Stomach smooth muscle (tissue), 2 donors: ENCODE results near the gene NUDT14.

Experiments used
- H3K27ac ChIP-seq: one replicate; pipeline ENCODE4 v1.7.0; 2013; ENCODE audit warnings: mild to moderate bottlenecking, low read length, inconsistent platforms
- H3K27me3 ChIP-seq, 2 donors: one replicate each; pipeline ENCODE4 v1.7.0; 2013; ENCODE audit warnings: low read length in 2 of 2; ENCODE audit not compliant: insufficient read depth in 2 of 2, control insufficient read depth in 1 of 2
- H3K36me3 ChIP-seq, 2 donors: one replicate each; pipeline ENCODE4 v1.7.0; 2013; ENCODE audit warnings: low read length in 2 of 2; ENCODE audit not compliant: control insufficient read depth in 2 of 2, insufficient read depth in 2 of 2
- H3K4me1 ChIP-seq: one replicate; pipeline ENCODE4 v1.7.0; 2013; ENCODE audit warnings: low read length; ENCODE audit not compliant: control insufficient read depth, insufficient read depth
- H3K4me3 ChIP-seq, 2 donors: one replicate each; pipeline ENCODE4 v1.7.0; 2013; ENCODE audit warnings: low read length in 2 of 2
- H3K9ac ChIP-seq, 2 donors: one replicate each; pipeline ENCODE4 v1.7.0; 2013; ENCODE audit warnings: low read length in 2 of 2, mild to moderate bottlenecking in 1 of 2
- H3K9me3 ChIP-seq, 2 donors: one replicate each; pipeline ENCODE4 v1.7.0; 2013; ENCODE audit warnings: low read length in 2 of 2; ENCODE audit not compliant: control insufficient read depth in 2 of 2
- donor health status: healthy.
- donor health status: Pancreatic carcinoma.

Gene NUDT14

DNA sequence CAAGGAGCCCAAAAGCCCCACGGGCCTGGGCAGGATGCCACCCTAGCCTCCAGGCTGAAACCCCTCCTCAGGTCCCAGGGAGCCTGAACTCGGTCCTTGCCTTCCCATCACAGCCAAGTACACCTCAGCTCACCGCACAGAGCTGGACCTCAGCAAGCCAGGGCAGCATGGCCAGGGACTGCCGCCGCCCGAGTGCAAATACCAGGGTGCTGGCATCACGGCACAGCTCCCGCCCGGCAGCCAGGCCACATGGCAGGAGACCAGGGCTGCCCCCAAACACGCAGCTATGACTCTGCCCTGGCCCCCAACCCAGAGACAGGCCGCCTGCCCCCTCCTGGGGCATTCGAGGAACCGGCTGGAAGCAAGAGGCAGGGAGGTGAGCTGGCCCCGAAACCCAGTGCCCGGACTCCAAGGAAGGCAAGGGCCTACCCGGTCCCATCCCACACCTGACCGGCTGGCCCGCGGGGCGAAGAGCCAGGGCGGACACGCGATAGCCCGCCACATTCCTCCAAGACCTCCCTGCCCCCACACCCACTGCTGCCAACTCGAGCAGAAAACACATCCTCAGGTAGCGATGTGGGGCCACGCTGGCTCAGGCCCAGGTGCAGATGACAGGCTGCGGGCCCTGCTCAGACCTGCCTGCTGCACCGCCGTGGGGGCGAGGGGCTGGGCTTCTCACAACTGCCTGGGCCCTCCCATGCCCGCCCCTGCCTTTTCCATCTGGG, 15.2 kb downstream of the NUDT14 start:
- Histone ChIP-seq H3K4me3 (no peak overlapping the region), H3K36me3 (no peaks in the 10 kb centered on the region), H3K9me3 (no peaks in the 10 kb centered on the region), H3K9ac (no peak overlapping the region), H3K27ac (no peak overlapping the region), H3K4me1 (peaks cover 26% of the 10 kb centered on the region), H3K27me3 (peaks cover 13 to 19% of the 10 kb centered on the region in 2 donors)

DNA sequence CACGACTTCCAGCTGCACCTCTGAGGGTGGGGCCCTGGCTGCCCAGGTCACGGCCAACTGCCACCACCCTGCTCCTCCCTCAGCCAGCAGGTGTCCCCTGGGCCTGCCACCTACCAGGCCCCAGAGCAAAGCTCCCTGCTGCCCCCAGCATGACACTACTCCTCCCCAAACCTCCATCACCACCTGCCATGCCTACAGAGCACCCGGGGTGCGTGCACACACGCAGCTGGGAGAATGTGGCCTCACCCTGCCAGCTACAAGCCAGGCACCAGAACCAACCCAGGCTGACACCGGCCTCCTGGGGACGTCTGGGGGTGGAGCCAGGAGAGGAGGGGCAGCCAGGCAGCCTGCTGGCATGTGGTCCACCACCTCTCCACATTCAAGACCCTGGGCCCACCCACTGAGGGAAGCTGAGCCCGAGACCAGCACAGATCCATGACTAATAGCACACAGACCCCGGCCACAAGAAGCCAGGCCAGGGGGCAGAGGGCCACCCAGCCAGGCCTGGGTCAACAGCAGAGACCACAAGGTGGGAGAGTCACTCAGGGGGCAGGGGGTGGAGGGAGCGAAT, 15.9 kb downstream of the NUDT14 start:
- Histone ChIP-seq H3K4me1 (peaks cover 21% of the 10 kb centered on the region), H3K36me3 (no peaks in the 10 kb centered on the region), H3K27me3 (peaks cover 12 to 19% of the 10 kb centered on the region in 2 donors), H3K27ac (no peak overlapping the region), H3K9ac (no peak overlapping the region), H3K9me3 (no peaks in the 10 kb centered on the region), H3K4me3 (no peak overlapping the region)

DNA sequence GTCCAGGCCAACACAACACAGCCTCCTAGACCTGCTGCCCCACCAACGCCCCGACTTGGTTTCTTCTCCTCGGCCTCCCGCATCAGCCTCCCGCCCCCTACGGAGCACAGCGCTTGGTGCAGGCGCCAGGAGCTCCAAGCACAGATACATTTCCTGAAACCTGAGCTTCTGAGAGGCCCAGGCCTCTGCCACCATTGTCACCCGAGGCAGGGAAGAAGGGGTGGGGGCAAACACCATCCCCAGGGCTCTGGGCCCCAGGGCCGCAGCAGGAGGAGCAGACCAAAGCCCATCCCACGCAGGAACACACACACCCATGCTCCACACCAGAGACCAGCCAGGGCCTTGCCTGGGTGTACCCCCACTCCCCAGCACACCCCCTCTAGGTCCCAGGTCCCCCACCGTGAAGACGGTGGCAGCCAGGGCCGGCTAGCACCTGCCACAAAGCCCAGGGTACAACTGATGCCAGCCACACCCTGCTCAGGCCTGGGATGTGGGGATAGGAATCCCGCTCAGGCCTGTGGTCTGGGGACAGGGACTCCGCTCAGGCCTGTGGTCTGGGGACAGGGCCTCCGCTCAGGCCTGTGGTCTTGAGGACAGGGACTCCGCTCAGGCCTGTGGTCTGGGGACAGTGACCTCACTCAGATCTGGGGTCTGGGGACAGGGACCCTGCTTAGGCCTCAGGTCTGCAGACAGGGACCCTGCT, 17.9 kb downstream of the NUDT14 start:
- no peaks in the 10 kb centered on the region for H3K9me3 ChIP-seq
- H3K9ac ChIP-seq, result no peak overlapping the region
- H3K27ac ChIP-seq, result no peak overlapping the region
- peaks cover 12 to 14% of the 10 kb centered on the region in 2 donors for H3K27me3 ChIP-seq
- H3K36me3 ChIP-seq, result no peaks in the 10 kb centered on the region
- H3K4me1 ChIP-seq, result peaks cover 16% of the 10 kb centered on the region
- H3K4me3 ChIP-seq, result no peak overlapping the region

DNA sequence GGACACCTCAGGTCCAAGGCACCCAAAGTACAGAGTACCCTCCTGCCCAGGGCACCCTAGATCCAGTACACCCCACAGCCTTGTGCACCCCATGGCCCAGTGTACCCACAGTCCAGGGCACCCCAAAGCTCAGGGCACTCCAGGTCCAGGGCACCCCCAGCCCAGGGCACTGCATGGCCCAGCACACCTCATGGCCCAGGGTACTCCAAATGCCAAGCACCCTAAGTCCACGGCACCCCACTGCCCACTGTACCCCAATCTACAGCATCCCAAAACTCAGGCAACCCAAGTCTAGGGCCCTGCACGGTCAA, 18.5 kb downstream of the NUDT14 start:
- peaks cover 11 to 12% of the 10 kb centered on the region in 2 donors for H3K27me3 ChIP-seq
- H3K9ac ChIP-seq, result no peak overlapping the region
- no peak overlapping the region for H3K27ac ChIP-seq
- H3K4me1 ChIP-seq, result peaks cover 12% of the 10 kb centered on the region
- no peaks in the 10 kb centered on the region for H3K9me3 ChIP-seq
- no peak overlapping the region for H3K4me3 ChIP-seq
- no peaks in the 10 kb centered on the region for H3K36me3 ChIP-seq

GRCh38 chr14:105161964-105162668, 19.0 kb downstream of the NUDT14 start:
- no peak overlapping the region for H3K27ac ChIP-seq
- H3K9ac ChIP-seq, result no peak overlapping the region
- H3K9me3 ChIP-seq, result no peaks in the 10 kb centered on the region
- H3K36me3 ChIP-seq, result no peaks in the 10 kb centered on the region
- peaks cover 8% of the 10 kb centered on the region for H3K4me1 ChIP-seq
- no peak overlapping the region for H3K4me3 ChIP-seq
- peaks cover 10 to 11% of the 10 kb centered on the region in 2 donors for H3K27me3 ChIP-seq

- Histone ChIP-seq H3K27ac (no peak overlapping the region), H3K4me1 (peaks cover 3% of the 10 kb centered on the region), H3K27me3 (peaks cover 2 to 6% of the 10 kb centered on the region in 2 donors), H3K9ac (no peak overlapping the region), H3K4me3 (no peak overlapping the region), H3K9me3 (no peaks in the 10 kb centered on the region), H3K36me3 (no peaks in the 10 kb centered on the region)
These were observed 19.8 kb downstream of the NUDT14 start for GRCh38 chr14:105161309-105161708.

GRCh38 chr14:105160776-105161175, 20.3 kb downstream of the NUDT14 start:
- peaks cover 0 to 6% of the 10 kb centered on the region in 2 donors for H3K27me3 ChIP-seq
- no peaks in the 10 kb centered on the region for H3K9me3 ChIP-seq
- peaks cover 3% of the 10 kb centered on the region for H3K4me1 ChIP-seq
- H3K4me3 ChIP-seq, result no peak overlapping the region
- H3K27ac ChIP-seq, result no peak overlapping the region
- H3K9ac ChIP-seq, result no peak overlapping the region
- no peaks in the 10 kb centered on the region for H3K36me3 ChIP-seq

GRCh38 chr14:105159344-105159743, 21.8 kb downstream of the NUDT14 start:
- no peak overlapping the region for H3K9ac ChIP-seq
- peaks cover 3% of the 10 kb centered on the region for H3K4me1 ChIP-seq
- no peaks in the 10 kb centered on the region for H3K9me3 ChIP-seq
- H3K4me3 ChIP-seq, result no peak overlapping the region
- H3K27me3 ChIP-seq, result peaks cover 0 to 3% of the 10 kb centered on the region in 2 donors
- no peak overlapping the region for H3K27ac ChIP-seq
- no peaks in the 10 kb centered on the region for H3K36me3 ChIP-seq

DNA sequence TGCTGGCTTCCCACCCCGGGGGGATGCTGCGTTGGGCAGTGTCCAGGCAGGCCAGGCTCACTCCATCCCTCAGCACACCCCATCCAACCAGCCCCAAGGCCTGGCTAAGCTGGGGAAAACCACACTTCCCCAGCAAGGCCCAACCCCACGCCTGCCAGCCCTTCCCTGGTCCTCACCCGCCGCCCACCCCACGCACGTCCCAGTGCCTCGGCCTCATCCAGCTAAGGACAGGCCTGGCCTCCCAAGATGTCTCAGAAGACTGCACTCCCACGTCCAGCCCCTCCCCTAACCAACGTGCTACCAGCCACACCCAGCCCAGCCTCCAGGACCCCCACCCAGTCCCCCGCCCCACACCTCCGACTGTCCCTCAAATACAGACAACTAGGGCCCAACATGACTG, 22.3 kb downstream of the NUDT14 start:
- peaks cover 0 to 3% of the 10 kb centered on the region in 2 donors for H3K27me3 ChIP-seq
- no peaks in the 10 kb centered on the region for H3K9me3 ChIP-seq

GRCh38 chr14:105157872-105158271, 23.2 kb downstream of the NUDT14 start:
- peaks cover 5% of the 10 kb centered on the region for H3K4me1 ChIP-seq
- no peak overlapping the region for H3K9ac ChIP-seq
- H3K4me3 ChIP-seq, result no peak overlapping the region
- H3K27ac ChIP-seq, result no peak overlapping the region
- H3K9me3 ChIP-seq, result no peaks in the 10 kb centered on the region
- no peaks in the 10 kb centered on the region for H3K36me3 ChIP-seq
- H3K27me3 ChIP-seq, result peaks cover 0 to 3% of the 10 kb centered on the region in 2 donors

More for the DNA sequence above, 22.3 kb downstream of the NUDT14 start:
- peaks cover 3% of the 10 kb centered on the region for H3K4me1 ChIP-seq
- no peak overlapping the region for H3K4me3 ChIP-seq
- H3K9ac ChIP-seq, result no peak overlapping the region
- no peaks in the 10 kb centered on the region for H3K36me3 ChIP-seq
- H3K27ac ChIP-seq, result no peak overlapping the region
